D721Med (cell line): ENCODE results near the gene GIMD1.

Source experiments
- DNase-seq: peaks from one replicate; pipeline ENCODE4 v3.0.0; 2011; ENCODE audit warnings: low spot score; ENCODE audit not compliant: insufficient read length
- FAIRE-seq: peaks from 2 replicates; lab custom pipeline; 2011; peaks lifted over from hg19 to GRCh38; lab: Jason Lieb, UNC
- CTCF ChIP-seq: IDR thresholded peaks from 2 replicates; pipeline ENCODE4 v1.5.1; 2012; ENCODE audit warnings: mild to moderate bottlenecking, control low read depth; ENCODE audit not compliant: insufficient read depth; ENCODE audit errors: missing control alignments

The GIMD1 gene

DNA sequence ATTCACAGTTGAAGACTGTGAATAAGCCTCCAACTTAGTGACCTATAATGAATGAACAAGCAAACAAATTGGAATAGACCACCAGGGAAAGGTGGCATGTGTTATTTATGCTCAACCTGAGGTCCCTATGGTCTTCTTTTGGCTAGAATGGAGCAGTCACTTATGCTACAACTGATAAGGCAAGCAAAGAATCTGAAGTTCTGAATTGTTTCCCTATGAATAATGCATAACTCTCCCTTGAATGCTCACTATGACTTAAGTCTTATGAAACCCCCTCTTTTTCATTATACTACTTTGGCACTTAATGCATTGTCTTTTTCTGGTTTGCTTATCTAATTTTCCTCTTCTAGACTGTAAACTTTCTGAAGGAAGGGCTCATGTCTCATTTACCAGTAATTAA is 2.6 kb downstream of the GIMD1 start:
- DNase-seq (no peak), FAIRE-seq (no peak)
- no peak for TF ChIP-seq CTCF

GRCh38 chr4:106365613-106366012 is 3.0 kb downstream of the GIMD1 start:
- no peak for TF ChIP-seq CTCF
- FAIRE-seq (no peak), DNase-seq (no peak)

DNA sequence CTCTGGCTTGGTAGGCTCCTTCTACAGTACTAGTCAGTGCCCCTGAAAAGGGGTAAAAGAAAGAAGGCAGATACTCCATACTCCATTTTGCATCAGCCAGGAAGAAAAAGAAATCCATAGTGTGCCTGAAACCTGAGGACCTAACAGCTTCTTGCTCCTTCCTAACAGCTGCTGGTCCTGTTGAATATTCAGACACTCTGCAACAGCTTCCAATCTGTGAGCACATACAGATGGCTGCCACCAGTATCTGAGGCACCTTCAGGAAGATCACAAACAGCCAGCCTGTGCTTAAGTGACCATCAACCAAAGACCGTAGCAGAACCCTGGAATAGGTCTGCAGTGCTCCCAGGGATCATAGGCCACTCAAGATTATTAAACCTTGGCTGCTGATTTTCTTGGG is 4.3 kb downstream of the GIMD1 start:
- TF ChIP-seq CTCF = no peak
- no peak for DNase-seq
- FAIRE-seq = no peak

GRCh38 chr4:106362086-106362825 is 6.3 kb downstream of the GIMD1 start:
- no peak for DNase-seq
- TF ChIP-seq CTCF = no peak
- FAIRE-seq = no peak

DNA sequence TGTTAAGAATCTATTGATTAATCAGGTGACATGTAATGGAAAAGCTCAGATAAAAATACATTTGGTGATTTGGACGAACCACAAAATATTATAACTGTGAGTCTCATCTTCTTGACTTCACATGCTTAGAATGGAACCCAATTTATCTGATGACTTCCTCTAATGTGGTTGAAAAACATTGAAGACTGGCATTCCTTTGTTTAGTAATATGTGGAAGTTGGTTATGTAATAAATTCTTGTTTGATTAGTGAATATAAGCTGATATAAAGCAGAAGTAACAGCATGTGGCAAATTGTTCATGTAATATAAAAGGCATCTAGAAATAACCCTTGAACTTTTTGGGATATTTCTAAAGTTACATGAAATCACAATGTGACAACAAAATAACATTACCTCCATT is 9.7 kb downstream of the GIMD1 start:
- TF ChIP-seq CTCF = no peak
- FAIRE-seq (no peak), DNase-seq (no peak)

DNA sequence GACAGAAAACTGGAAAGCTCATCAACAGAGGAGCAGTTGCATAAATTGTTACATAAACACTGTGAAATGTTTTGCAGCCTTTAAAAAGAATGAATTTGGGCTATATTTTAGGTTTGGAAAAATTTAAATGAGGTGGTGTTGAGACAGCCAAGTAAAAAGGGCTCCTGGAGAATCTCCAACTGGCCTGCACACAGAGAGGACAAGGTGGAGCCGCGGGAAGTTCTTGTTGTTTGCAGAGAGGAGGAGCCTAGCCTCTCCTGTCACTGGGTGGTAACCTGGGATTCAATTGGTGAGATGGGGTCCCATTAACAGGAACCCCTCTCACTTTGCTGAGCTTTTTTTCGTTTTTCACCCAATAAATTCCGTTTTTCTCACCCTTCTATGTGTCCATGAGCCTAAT is 13.4 kb downstream of the GIMD1 start:
- no peak for TF ChIP-seq CTCF
- FAIRE-seq = no peak
- no peak for DNase-seq

DNA sequence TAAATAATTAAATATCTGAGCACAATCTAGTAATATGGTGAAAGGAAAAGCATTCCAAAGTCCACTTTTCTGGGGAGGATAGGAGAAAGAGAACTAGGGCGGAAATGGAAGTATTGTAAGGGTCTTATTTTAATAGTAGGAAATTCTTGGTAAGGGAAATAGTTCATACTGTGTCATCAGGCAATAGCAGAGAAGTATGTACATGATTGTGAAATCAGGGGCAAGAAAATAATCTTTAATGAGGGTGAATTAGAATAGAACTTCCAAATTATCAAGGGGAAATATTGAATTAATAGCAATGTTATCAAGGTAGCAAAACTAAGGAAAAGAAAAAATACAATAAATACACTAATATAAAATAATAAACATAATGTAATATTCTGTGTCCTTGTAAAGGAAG is 14.8 kb downstream of the GIMD1 start:
- DNase-seq (no peak), FAIRE-seq (no peak)
- no peak for TF ChIP-seq CTCF
